ENCODE data around the gene PRKN. TPM values are rescaled to one million over a fixed set of nuclear protein-coding genes. Genes with fewer than 3 reads are reported as not detected.

PRKN gene
- total and polyA plus RNA-seq, 5 experiments from 2014 or later = 2.2 to 5.6 (median 3.5) TPM

GRCh38 chr6:161453558-161453957, 1274.0 kb downstream of the PRKN start:
- Mint-ChIP-seq H3K9me3 (peaks cover 0 to 4% (median 0%) of the 10 kb centered on the region in 9 donors), H3K36me3 (peaks cover 0 to 2% (median 0%) of the 10 kb centered on the region in 3 donors), H3K4me3 (no peak overlapping the region), H3K4me1 (peaks cover 0 to 2% (median 0%) of the 10 kb centered on the region in 4 donors), H3K27ac (no peak overlapping the region), H3K27me3 (no peaks in the 10 kb centered on the region)
- DNase-seq (no peak), ATAC-seq (no peak)
- POLR2A ChIA-PET = no interaction called here

- H3K36me3 Mint-ChIP-seq = peaks cover 0 to 2% (median 0%) of the 10 kb centered on the region in 3 donors
- H3K4me1 Mint-ChIP-seq = no peaks in the 10 kb centered on the region
- peaks cover 0 to 4% (median 0%) of the 10 kb centered on the region in 9 donors for H3K9me3 Mint-ChIP-seq
- H3K27ac Mint-ChIP-seq = no peak overlapping the region
- H3K4me3 Mint-ChIP-seq = no peak overlapping the region
- DNase-seq = no peak
- POLR2A ChIA-PET = no interaction called here
- ATAC-seq = no peak
- no peaks in the 10 kb centered on the region for H3K27me3 Mint-ChIP-seq
These were observed 1275.3 kb downstream of the PRKN start for GRCh38 chr6:161452241-161452640.

- Mint-ChIP-seq H3K4me3 (no peak overlapping the region), H3K27me3 (no peaks in the 10 kb centered on the region), H3K36me3 (no peaks in the 10 kb centered on the region), H3K4me1 (peaks cover 0 to 6% (median 2%) of the 10 kb centered on the region in 4 donors), H3K9me3 (no peaks in the 10 kb centered on the region), H3K27ac (no peak overlapping the region)
- POLR2A ChIA-PET = no interaction called here
- ATAC-seq (no peak), DNase-seq (no peak)
These were observed 1278.0 kb downstream of the PRKN start for GRCh38 chr6:161449521-161449920.

- POLR2A ChIA-PET = no interaction called here
- Mint-ChIP-seq H3K9me3 (no peaks in the 10 kb centered on the region), H3K36me3 (no peaks in the 10 kb centered on the region), H3K27ac (no peak overlapping the region), H3K27me3 (peaks cover 0 to 2% (median 0%) of the 10 kb centered on the region in 5 donors), H3K4me3 (no peak overlapping the region), H3K4me1 (peaks cover 0 to 6% (median 2%) of the 10 kb centered on the region in 4 donors)
- no peak for DNase-seq
- no peak for ATAC-seq
These were observed 1280.6 kb downstream of the PRKN start for GRCh38 chr6:161446949-161447348.

- ATAC-seq (no peak), DNase-seq (no peak)
- Mint-ChIP-seq H3K4me1 (peaks cover 0 to 6% (median 2%) of the 10 kb centered on the region in 4 donors), H3K27me3 (peaks cover 0 to 2% (median 0%) of the 10 kb centered on the region in 5 donors), H3K36me3 (no peaks in the 10 kb centered on the region), H3K27ac (no peak overlapping the region), H3K9me3 (no peaks in the 10 kb centered on the region), H3K4me3 (no peak overlapping the region)
- POLR2A ChIA-PET = no interaction called here
These were observed 1281.2 kb downstream of the PRKN start for GRCh38 chr6:161446296-161446925.

GRCh38 chr6:161445021-161445799, 1282.4 kb downstream of the PRKN start:
- ATAC-seq = no peak
- H3K4me1 Mint-ChIP-seq = peaks cover 0 to 6% (median 2%) of the 10 kb centered on the region in 4 donors
- no peak overlapping the region for H3K27ac Mint-ChIP-seq
- peaks cover 0 to 2% (median 0%) of the 10 kb centered on the region in 5 donors for H3K27me3 Mint-ChIP-seq
- H3K4me3 Mint-ChIP-seq = no peak overlapping the region
- H3K36me3 Mint-ChIP-seq = no peaks in the 10 kb centered on the region
- DNase-seq = no peak
- POLR2A ChIA-PET = no interaction called here
- H3K9me3 Mint-ChIP-seq = no peaks in the 10 kb centered on the region

- H3K27me3 Mint-ChIP-seq = peaks cover 0 to 2% (median 0%) of the 10 kb centered on the region in 5 donors
- H3K27ac Mint-ChIP-seq = no peak overlapping the region
- POLR2A ChIA-PET = no interaction called here
- H3K9me3 Mint-ChIP-seq = no peaks in the 10 kb centered on the region
- H3K4me1 Mint-ChIP-seq = peaks cover 0 to 6% (median 2%) of the 10 kb centered on the region in 4 donors
- H3K36me3 Mint-ChIP-seq = no peaks in the 10 kb centered on the region
- no peak overlapping the region for H3K4me3 Mint-ChIP-seq
- ATAC-seq = no peak
- no peak for DNase-seq
These were observed 1283.1 kb downstream of the PRKN start for GRCh38 chr6:161444464-161444863.

GRCh38 chr6:161443848-161444247, 1283.7 kb downstream of the PRKN start:
- Mint-ChIP-seq H3K4me3 (no peak overlapping the region), H3K4me1 (peaks cover 0 to 6% (median 2%) of the 10 kb centered on the region in 4 donors), H3K9me3 (no peaks in the 10 kb centered on the region), H3K27me3 (peaks cover 0 to 2% (median 0%) of the 10 kb centered on the region in 5 donors), H3K27ac (no peak overlapping the region), H3K36me3 (no peaks in the 10 kb centered on the region)
- ATAC-seq (no peak), DNase-seq (no peak)
- POLR2A ChIA-PET = no interaction called here

GRCh38 chr6:161442420-161442819, 1285.1 kb downstream of the PRKN start:
- ATAC-seq = no peak
- H3K9me3 Mint-ChIP-seq = no peaks in the 10 kb centered on the region
- POLR2A ChIA-PET = interaction anchor here (0.7 kb wide), 1 partner anchor 17 kb away, joined by 6 read pairs; no protein-coding TSS in a partner anchor

GRCh38 chr6:161440299-161440698, 1287.3 kb downstream of the PRKN start:
- H3K9me3 Mint-ChIP-seq = no peaks in the 10 kb centered on the region
- H3K27ac Mint-ChIP-seq = no peak overlapping the region
- H3K4me3 Mint-ChIP-seq = no peak overlapping the region
- H3K4me1 Mint-ChIP-seq = peaks cover 0 to 6% (median 2%) of the 10 kb centered on the region in 4 donors
- POLR2A ChIA-PET = no interaction called here
- ATAC-seq (no peak), DNase-seq (no peak)
- H3K36me3 Mint-ChIP-seq = no peaks in the 10 kb centered on the region
- H3K27me3 Mint-ChIP-seq = peaks cover 0 to 5% (median 2%) of the 10 kb centered on the region in 5 donors

More at GRCh38 chr6:161442420-161442819, 1285.1 kb downstream of the PRKN start:
- Mint-ChIP-seq H3K27ac (no peak overlapping the region), H3K4me1 (peaks cover 0 to 6% (median 2%) of the 10 kb centered on the region in 4 donors), H3K4me3 (no peak overlapping the region), H3K36me3 (no peaks in the 10 kb centered on the region), H3K27me3 (peaks cover 0 to 2% (median 0%) of the 10 kb centered on the region in 5 donors)
- no peak for DNase-seq

GRCh38 chr6:161439093-161439492, 1288.5 kb downstream of the PRKN start:
- no peak overlapping the region for H3K27ac Mint-ChIP-seq
- POLR2A ChIA-PET = no interaction called here
- H3K4me3 Mint-ChIP-seq = no peak overlapping the region
- H3K27me3 Mint-ChIP-seq = peaks cover 0 to 5% (median 2%) of the 10 kb centered on the region in 5 donors
- DNase-seq (no peak), ATAC-seq (no peak)
- no peaks in the 10 kb centered on the region for H3K36me3 Mint-ChIP-seq
- H3K4me1 Mint-ChIP-seq = no peaks in the 10 kb centered on the region
- H3K9me3 Mint-ChIP-seq = no peaks in the 10 kb centered on the region

- Mint-ChIP-seq H3K27ac (no peak overlapping the region), H3K4me1 (no peaks in the 10 kb centered on the region), H3K4me3 (no peak overlapping the region), H3K9me3 (no peaks in the 10 kb centered on the region), H3K36me3 (no peaks in the 10 kb centered on the region), H3K27me3 (peaks cover 0 to 5% (median 2%) of the 10 kb centered on the region in 5 donors)
- POLR2A ChIA-PET = no interaction called here
- ATAC-seq (no peak), DNase-seq (no peak)
These were observed 1289.0 kb downstream of the PRKN start for GRCh38 chr6:161438430-161439030.

- POLR2A ChIA-PET = no interaction called here
- ATAC-seq = no peak
- no peak overlapping the region for H3K4me3 Mint-ChIP-seq
These were observed 1289.7 kb downstream of the PRKN start for GRCh38 chr6:161437851-161438250.

More at GRCh38 chr6:161437851-161438250, 1289.7 kb downstream of the PRKN start:
- no peak overlapping the region for H3K27ac Mint-ChIP-seq
- H3K4me1 Mint-ChIP-seq = no peaks in the 10 kb centered on the region
- no peak for DNase-seq
- no peaks in the 10 kb centered on the region for H3K9me3 Mint-ChIP-seq
- peaks cover 0 to 5% (median 2%) of the 10 kb centered on the region in 5 donors for H3K27me3 Mint-ChIP-seq
- no peaks in the 10 kb centered on the region for H3K36me3 Mint-ChIP-seq

Data from naive thymus-derived CD8-positive, alpha-beta T cell (primary cell).